ENCODE measurements around the gene TUBB6.

The TUBB6 gene

DNA sequence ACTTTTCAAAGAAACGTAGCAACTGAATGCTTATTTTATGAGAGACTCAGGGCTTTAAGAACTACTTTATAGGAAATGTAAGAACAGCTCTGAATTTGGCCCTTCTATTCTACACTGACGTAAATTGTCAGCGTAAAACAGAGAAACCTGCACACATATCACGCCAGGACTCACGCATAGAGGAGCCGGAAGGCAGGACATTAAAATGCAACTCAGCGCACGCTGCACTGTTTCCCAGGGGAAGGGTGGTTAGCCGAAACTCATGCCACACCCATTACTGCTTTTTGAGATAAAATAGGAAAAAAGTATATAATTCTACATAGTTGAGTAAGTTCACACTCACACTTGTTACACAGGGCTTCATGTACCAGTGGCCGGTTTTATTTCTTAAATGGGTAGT lies 7.4 kb downstream of the TUBB6 start:
- DNase-seq (ENCODE audit: low read depth): no peak
- H3K4me3 ChIP-seq (ENCODE audit: low read depth, low read length): no peak overlapping the region
- TF ChIP-seq, protein P1, sequence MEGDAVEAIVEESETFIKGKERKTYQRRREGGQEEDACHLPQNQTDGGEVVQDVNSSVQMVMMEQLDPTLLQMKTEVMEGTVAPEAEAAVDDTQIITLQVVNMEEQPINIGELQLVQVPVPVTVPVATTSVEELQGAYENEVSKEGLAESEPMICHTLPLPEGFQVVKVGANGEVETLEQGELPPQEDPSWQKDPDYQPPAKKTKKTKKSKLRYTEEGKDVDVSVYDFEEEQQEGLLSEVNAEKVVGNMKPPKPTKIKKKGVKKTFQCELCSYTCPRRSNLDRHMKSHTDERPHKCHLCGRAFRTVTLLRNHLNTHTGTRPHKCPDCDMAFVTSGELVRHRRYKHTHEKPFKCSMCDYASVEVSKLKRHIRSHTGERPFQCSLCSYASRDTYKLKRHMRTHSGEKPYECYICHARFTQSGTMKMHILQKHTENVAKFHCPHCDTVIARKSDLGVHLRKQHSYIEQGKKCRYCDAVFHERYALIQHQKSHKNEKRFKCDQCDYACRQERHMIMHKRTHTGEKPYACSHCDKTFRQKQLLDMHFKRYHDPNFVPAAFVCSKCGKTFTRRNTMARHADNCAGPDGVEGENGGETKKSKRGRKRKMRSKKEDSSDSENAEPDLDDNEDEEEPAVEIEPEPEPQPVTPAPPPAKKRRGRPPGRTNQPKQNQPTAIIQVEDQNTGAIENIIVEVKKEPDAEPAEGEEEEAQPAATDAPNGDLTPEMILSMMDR (IDR thresholded peaks at IDR 0.05; ENCODE audit: low read depth, low read length, missing control alignments): no peak

DNA sequence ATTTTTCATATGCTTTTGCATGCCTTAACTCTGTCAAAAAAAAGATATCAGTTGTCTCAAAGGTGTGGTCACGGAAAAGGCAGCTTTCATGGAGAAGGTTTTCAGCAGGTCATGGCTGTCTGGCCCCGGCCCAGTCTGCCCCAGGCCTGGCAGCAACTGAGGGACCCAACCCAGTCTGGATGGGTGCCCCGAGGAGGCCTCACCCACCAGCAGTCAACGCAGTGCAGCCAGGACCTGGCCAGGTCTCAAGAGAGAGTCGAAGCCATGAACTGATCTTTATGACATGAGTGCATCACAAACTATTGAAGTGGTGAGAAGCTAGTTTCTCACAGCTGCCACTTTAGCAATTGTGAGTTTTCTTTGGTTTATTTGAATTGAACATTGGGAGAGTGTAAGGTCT lies 7.9 kb downstream of the TUBB6 start:
- TF ChIP-seq, protein P1 (IDR thresholded peaks at IDR 0.05; ENCODE audit: low read depth, low read length, missing control alignments): no peak
- no peak for DNase-seq (ENCODE audit: low read depth)
- H3K4me3 ChIP-seq (ENCODE audit: low read depth, low read length): no peak overlapping the region

DNA sequence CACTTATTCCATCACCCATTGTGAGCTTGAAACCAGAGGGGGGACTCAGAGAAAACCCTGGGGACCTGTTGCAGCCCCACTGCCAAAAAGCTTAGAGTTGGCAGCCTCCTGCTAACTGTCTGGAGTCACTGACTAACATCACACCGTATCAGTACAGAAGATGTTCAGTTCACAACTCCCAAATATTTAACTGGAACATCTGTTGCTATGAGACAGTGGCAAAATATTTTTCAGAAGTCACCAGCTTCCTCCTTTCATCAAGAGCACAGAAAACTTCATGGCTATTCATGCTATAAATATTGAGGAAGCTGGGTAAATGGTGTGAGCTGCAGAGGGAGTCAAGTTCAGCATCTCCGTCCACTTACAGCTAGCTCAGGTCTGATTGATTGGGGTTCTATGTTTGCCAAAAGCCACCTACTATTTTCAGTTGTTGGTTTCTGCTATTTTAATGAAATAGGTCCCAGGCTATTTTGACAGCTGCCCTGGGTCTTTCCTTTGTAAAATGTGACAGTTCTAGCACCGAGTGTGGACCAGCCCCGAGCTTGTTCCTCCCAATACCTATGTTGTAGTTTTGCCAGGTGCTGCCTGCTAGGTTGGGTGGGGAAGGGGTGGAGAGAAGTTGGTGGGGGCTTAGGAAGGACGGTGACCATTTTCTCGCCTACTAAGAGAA lies 9.8 kb downstream of the TUBB6 start:
- TF ChIP-seq, protein P1 (IDR thresholded peaks at IDR 0.05; ENCODE audit: low read depth, low read length, missing control alignments): no peak
- H3K4me3 ChIP-seq (ENCODE audit: low read depth, low read length): no peak overlapping the region
- no peak for DNase-seq (ENCODE audit: low read depth)

DNA sequence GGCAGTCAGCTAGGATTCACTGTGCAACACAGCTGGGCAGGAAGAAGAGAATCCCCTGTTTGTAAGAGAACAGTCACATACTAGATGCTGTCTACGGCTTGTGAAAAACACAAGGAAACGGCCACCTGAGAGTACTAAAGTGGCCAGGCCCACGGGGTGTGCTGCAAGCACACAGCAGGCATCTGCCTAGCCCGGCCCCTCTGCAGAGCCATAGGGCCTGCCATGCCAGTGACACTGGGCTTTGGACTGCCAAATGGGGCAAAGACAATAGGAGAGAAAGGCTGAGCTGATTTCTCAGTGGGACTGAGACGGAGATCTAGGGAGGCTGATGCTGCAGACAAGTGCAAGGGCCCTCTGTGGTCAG lies 10.3 kb downstream of the TUBB6 start:
- H3K4me3 ChIP-seq (ENCODE audit: low read depth, low read length): no peak overlapping the region
- no peak for DNase-seq (ENCODE audit: low read depth)
- TF ChIP-seq, protein P1 (IDR thresholded peaks at IDR 0.05; ENCODE audit: low read depth, low read length, missing control alignments): no peak

DNA sequence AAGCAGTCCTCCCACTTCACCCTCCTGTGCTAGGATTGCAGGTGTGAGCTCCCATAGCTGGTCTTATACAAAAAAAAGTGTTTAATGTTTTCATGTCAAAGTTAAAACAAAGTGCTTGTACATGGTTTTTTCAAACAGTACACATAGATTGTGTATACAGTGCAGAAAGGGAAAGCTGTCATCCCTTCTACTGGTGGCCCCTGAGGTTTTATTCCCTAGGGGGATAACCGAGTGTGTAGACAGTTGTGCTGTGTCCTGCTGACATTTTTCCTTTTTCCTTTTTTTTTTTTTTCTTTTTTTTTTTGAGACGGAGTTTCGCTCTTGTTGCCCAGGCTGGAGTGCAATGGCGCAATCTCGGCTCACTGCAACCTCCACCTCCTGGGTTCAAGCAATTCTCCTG lies 10.8 kb downstream of the TUBB6 start:
- DNase-seq (ENCODE audit: low read depth): no peak
- H3K4me3 ChIP-seq (ENCODE audit: low read depth, low read length): no peak overlapping the region
- TF ChIP-seq, protein P1 (IDR thresholded peaks at IDR 0.05; ENCODE audit: low read depth, low read length, missing control alignments): no peak

DNA sequence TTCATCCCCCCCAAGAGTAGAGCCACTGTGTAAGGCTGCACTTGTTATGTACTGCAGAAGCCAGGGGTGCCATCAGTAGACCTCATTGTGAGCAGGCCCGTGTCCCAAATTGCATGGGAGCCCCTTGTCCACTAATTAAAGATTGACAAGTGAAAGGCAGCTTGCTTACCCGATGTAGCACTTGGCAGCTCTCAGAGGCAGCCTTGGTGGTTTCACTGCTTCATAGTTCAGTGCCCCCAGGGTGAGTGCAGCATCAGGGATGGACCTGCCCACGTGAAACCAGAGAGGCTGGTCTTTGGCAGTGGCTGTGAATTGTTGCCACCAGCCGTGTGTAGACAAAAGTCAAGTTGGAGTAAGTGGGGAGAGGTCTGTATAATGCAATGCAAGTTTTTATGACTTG lies 13.3 kb downstream of the TUBB6 start:
- no peak overlapping the region for H3K4me3 ChIP-seq (ENCODE audit: low read depth, low read length)
- no peak for DNase-seq (ENCODE audit: low read depth)
- TF ChIP-seq, protein P1 (IDR thresholded peaks at IDR 0.05; ENCODE audit: low read depth, low read length, missing control alignments): no peak

DNA sequence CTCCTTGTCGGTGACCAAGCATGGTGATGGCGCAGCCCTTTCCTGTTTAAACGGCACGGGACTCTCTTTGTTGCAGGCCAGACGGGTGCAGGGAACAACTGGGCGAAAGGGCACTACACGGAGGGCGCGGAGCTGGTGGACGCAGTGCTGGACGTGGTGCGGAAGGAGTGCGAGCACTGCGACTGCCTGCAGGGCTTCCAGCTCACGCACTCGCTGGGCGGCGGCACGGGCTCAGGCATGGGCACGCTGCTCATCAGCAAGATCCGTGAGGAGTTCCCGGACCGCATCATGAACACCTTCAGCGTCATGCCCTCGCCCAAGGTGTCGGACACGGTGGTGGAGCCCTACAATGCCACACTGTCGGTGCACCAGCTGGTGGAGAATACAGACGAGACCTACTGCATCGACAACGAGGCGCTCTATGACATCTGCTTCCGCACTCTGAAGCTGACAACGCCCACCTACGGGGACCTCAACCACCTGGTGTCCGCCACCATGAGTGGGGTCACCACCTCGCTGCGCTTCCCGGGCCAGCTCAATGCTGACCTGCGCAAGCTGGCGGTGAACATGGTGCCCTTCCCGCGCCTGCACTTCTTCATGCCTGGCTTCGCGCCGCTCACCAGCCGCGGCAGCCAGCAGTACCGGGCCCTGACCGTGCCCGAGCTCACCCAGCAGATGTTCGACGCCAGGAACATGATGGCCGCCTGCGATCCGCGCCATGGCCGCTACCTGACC lies 17.1 kb downstream of the TUBB6 start:
- TF ChIP-seq, protein P1 (IDR thresholded peaks at IDR 0.05; ENCODE audit: low read depth, low read length, missing control alignments): no peak
- DNase-seq (ENCODE audit: low read depth): no peak
- no peak overlapping the region for H3K4me3 ChIP-seq (ENCODE audit: low read depth, low read length)

All from GM12864 (cell line).